Transverse colon (tissue), 4 donors: ENCODE results near the gene JAZF1. TPM values are rescaled to one million over a fixed set of nuclear protein-coding genes. Genes with fewer than 3 reads are reported as not detected.

Source experiments
- DNase-seq: peaks from one replicate; pipeline ENCODE4 v3.0.0-alpha.2; 2019
- H3K27ac ChIP-seq, 4 donors: fragments of 200-600 bp; sonication (generic); 2 replicates each; pipeline ENCODE4 v1.5.1; 2016 to 2018; ENCODE audit warnings: inconsistent platforms in 4 of 4
- H3K27me3 ChIP-seq: fragments of 200-600 bp; sonication (generic); 2 replicates; pipeline ENCODE4 v1.5.1; 2017; ENCODE audit warnings: inconsistent platforms
- H3K36me3 ChIP-seq, 4 donors: fragments of 200-600 bp; sonication (generic); 2 replicates each; pipeline ENCODE4 v1.5.1; 2017 to 2019; ENCODE audit warnings: inconsistent platforms in 4 of 4
- H3K4me1 ChIP-seq, 4 donors: fragments of 200-600 bp; sonication (generic); 2 replicates each; pipeline ENCODE4 v1.5.1; 2017 to 2020; ENCODE audit warnings: inconsistent platforms in 4 of 4
- H3K4me3 ChIP-seq, 4 donors: fragments of 200-600 bp; sonication (generic); 1 replicate in 1 of 4; 2 replicates in 3 of 4; pipeline versions ENCODE4 v1.5.1 to v1.6.1; 2017 to 2019; ENCODE audit warnings: inconsistent platforms in 4 of 4
- H3K9me3 ChIP-seq, 2 donors: fragments of 200-600 bp; sonication (generic); 2 replicates each; pipeline ENCODE4 v1.5.1; 2017 to 2019; ENCODE audit warnings: inconsistent platforms in 2 of 2
- EP300 ChIP-seq: sonication (generic); formaldehyde crosslinking; IDR thresholded peaks from one replicate; pipeline ENCODE4 v1.6.1; 2017; ENCODE audit warnings: antibody characterized with exemption, low read depth
- POLR2A ChIP-seq: fragments of 450-650 bp; IDR thresholded peaks from one replicate; pipeline ENCODE4 v1.6.1; 2016; ENCODE audit warnings: antibody characterized with exemption, mild to moderate bottlenecking, moderate library complexity
- POLR2AphosphoS5 ChIP-seq, 3 donors: sonication (generic); formaldehyde crosslinking; IDR thresholded peaks; one replicate each; pipeline ENCODE4 v1.6.1; 2016; ENCODE audit warnings: antibody characterized with exemption in 3 of 3
- WGBS, 2 donors: methylation state at CpG; one replicate each; pipeline ENCODE4 v1.1.5; 2018; ENCODE audit warnings: low coverage in 1 of 2; 5-methylcytosine and 5-hydroxymethylcytosine counted together
- in situ Hi-C, 4 donors: fragments of 200-750 bp; cut with MboI; loops; one replicate each; pipeline versions ENCODE4 v1.15.0 to v1.15.1; 2017; ENCODE audit warnings: low sequenced_read_pairs in 3 of 4, low pct_ligation_motif_present in 1 of 4, low pct_unique_long_range_greater_than_20kb in 1 of 4
- intact Hi-C: fragments of 100-400 bp; cut with DNase I; formaldehyde crosslinking; loops from one replicate; pipeline ENCODE4 v1.15.1; 2023; ENCODE audit warnings: low total_unique reads
- total RNA-seq, 4 donors: library from RNA; depleted of rRNA; stranded (reverse); fragments of >200 nt; gene quantifications; one replicate each; pipeline ENCODE4 v1.1.0, GENCODE V29; 2016
- TF ChIP-seq, protein P1 (sequence below), 5 experiments: fragments of 200-600 bp in 3 of 5; fragments of 450-650 bp in 2 of 5; sonication (generic) in 3 of 5; IDR thresholded peaks; 1 replicate in 2 of 5; 2 replicates in 3 of 5; pipeline ENCODE4 v1.5.1; 2016 to 2017; ENCODE audit warnings: antibody characterized with exemption in 5 of 5, inconsistent platforms in 3 of 5, mild to moderate bottlenecking in 2 of 5, moderate library complexity in 1 of 5

Gene JAZF1
- total RNA-seq, 4 donors from 2014 or later: 11.0 to 12.2 (median 11.5) TPM

GRCh38 chr7:28168393-28169158, 12.0 kb downstream of the JAZF1 start:
- in situ Hi-C loops: no loop called here
- Histone ChIP-seq H3K4me1 (peaks cover 0 to 23% (median 7%) of the 10 kb centered on the region in 4 donors), H3K36me3 (no peaks in the 10 kb centered on the region), H3K27ac (no peak overlapping the region), H3K9me3 (no peaks in the 10 kb centered on the region), H3K4me3 (no peak overlapping the region), H3K27me3 (no peaks in the 10 kb centered on the region)
- intact Hi-C loops: no loop called here
- TF ChIP-seq, protein P1, sequence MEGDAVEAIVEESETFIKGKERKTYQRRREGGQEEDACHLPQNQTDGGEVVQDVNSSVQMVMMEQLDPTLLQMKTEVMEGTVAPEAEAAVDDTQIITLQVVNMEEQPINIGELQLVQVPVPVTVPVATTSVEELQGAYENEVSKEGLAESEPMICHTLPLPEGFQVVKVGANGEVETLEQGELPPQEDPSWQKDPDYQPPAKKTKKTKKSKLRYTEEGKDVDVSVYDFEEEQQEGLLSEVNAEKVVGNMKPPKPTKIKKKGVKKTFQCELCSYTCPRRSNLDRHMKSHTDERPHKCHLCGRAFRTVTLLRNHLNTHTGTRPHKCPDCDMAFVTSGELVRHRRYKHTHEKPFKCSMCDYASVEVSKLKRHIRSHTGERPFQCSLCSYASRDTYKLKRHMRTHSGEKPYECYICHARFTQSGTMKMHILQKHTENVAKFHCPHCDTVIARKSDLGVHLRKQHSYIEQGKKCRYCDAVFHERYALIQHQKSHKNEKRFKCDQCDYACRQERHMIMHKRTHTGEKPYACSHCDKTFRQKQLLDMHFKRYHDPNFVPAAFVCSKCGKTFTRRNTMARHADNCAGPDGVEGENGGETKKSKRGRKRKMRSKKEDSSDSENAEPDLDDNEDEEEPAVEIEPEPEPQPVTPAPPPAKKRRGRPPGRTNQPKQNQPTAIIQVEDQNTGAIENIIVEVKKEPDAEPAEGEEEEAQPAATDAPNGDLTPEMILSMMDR (IDR thresholded peaks at IDR 0.05): no peak
- TF ChIP-seq EP300: no peak
- TF ChIP-seq POLR2AphosphoS5 (IDR thresholded peaks at IDR 0.05): no peak
- no peak for TF ChIP-seq POLR2A
- 86 to 100% methylated on average over 1 to 5 of the region's 5 CpGs for WGBS, 2 donors
- no peak for DNase-seq

DNA sequence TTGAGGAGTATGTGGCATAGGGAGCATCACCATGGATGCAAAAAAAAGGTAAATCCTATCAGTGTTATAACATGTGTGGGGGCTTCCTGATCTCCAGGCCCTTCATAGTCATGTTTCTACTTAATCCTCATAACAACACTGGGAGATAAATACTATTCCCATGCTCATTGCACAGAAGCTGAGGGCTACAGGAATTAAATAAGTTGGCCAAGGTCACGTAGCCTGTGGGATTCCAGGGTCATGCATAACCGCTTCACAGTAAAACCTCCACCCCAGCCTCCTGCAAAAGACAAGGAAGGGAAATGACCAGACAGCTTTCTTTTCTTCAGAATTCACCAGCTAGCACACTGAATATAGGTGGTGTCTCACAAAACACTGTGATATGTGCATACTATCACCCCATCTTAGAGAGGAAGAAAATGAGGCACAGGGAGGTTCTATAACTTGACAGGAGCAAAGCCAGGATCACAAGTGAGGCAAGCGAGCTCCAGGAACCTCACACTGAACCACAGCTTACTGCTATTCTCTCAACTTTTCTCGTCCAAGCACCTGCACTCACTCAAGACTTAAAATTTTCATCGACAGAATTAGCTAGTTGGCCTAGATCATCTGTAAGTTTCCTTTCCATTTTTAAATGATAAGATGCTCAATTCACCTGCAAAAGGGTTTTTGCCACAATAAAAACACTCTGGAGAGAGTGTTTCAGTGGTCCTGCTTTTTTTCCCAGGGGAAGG, 13.4 kb downstream of the JAZF1 start:
- Histone ChIP-seq H3K9me3 (no peaks in the 10 kb centered on the region), H3K4me3 (no peak overlapping the region), H3K27me3 (no peaks in the 10 kb centered on the region), H3K4me1 (peaks cover 0 to 23% (median 7%) of the 10 kb centered on the region in 4 donors), H3K36me3 (no peaks in the 10 kb centered on the region), H3K27ac (peak overlapping the region in 1 of 4 donors; percentile 21)
- TF ChIP-seq POLR2A (no peak), POLR2AphosphoS5 (IDR thresholded peaks at IDR 0.05) (no peak), EP300 (no peak)
- TF ChIP-seq, protein P1 (IDR thresholded peaks at IDR 0.05): no peak
- in situ Hi-C loops: no loop called here
- intact Hi-C loops: no loop called here
- 57 to 84% methylated on average over 1 to 5 of the region's 5 CpGs for WGBS, 2 donors
- DNase-seq: no peak

- in situ Hi-C loops: no loop called here
Measured at GRCh38 chr7:28165961-28166955, 14.3 kb downstream of the JAZF1 start.

More at GRCh38 chr7:28165961-28166955, 14.3 kb downstream of the JAZF1 start:
- H3K4me3 ChIP-seq: no peak overlapping the region
- peaks cover 0 to 23% (median 7%) of the 10 kb centered on the region in 4 donors for H3K4me1 ChIP-seq
- H3K27me3 ChIP-seq: no peaks in the 10 kb centered on the region
- WGBS, 2 donors: 64 to 70% methylated on average over 4 of the region's 4 CpGs
- no peaks in the 10 kb centered on the region for H3K36me3 ChIP-seq
- no peak for DNase-seq
- H3K27ac ChIP-seq: peak overlapping the region in 2 of 4 donors; percentile 21 to 34
- TF ChIP-seq, protein P1 (IDR thresholded peaks at IDR 0.05): no peak
- no peaks in the 10 kb centered on the region for H3K9me3 ChIP-seq
- intact Hi-C loops: no loop called here
